Psoas muscle (tissue), 8 donors: Measurements from ENCODE around the gene RFX3. TPM values are rescaled to one million over a fixed set of nuclear protein-coding genes. Genes with fewer than 3 reads are reported as not detected.

Experiments
- ATAC-seq, 4 donors: fragments of 200-7000 bp; cut with Tn5 transposase; one replicate each; pipeline ENCODE4 v1.9.1; 2020; ENCODE audit warnings: moderate library complexity in 3 of 4, mild to moderate bottlenecking in 2 of 4
- DNase-seq, 2 donors: peaks; one replicate each; pipeline ENCODE4 v3.0.0-alpha.2; 2020
- H3K27ac ChIP-seq: fragments of 200-600 bp; one replicate; pipeline ENCODE4 v1.8.0; 2022
- H3K27me3 ChIP-seq, 3 donors: fragments of 200-600 bp in 1 of 3; one replicate each; pipeline versions ENCODE4 v1.6.1 to v1.8.0; 2013 to 2022; ENCODE audit warnings: low read length in 2 of 3, mild to moderate bottlenecking in 2 of 3, moderate library complexity in 1 of 3; ENCODE audit not compliant: insufficient read depth in 3 of 3
- H3K36me3 ChIP-seq, 2 donors: fragments of 200-600 bp in 1 of 2; one replicate each; pipeline versions ENCODE4 v1.6.1 to v1.8.0; 2013 to 2022; ENCODE audit warnings: low read depth in 1 of 2, mild to moderate bottlenecking in 1 of 2, moderate library complexity in 1 of 2; ENCODE audit not compliant: insufficient read depth in 1 of 2
- H3K4me1 ChIP-seq: fragments of 200-600 bp; one replicate; pipeline ENCODE4 v1.8.0; 2022
- H3K4me3 ChIP-seq: fragments of 200-600 bp; one replicate; pipeline ENCODE4 v1.8.0; 2022; ENCODE audit warnings: mild to moderate bottlenecking
- H3K9me3 ChIP-seq: fragments of 200-600 bp; one replicate; pipeline ENCODE4 v1.8.0; 2022
- WGBS, 3 donors: extraction: QIAGEN DNeasy Blood & Tissue Kit; methylation state at CpG; one replicate each; pipeline versions ENCODE4 v1.1.6 to v1.1.7; 2013; 5-methylcytosine and 5-hydroxymethylcytosine counted together
- intact Hi-C, 2 donors: fragments of 100-400 bp; cut with DNase I; formaldehyde crosslinking; loops; one replicate each; pipeline versions ENCODE4 v1.11.0 to v1.14.2; 2022
- polyA plus RNA-seq, 3 donors: library from polyadenylated mRNA; stranded (reverse); fragments of 200-250 nt; gene quantifications; one replicate each; pipeline ENCODE4 v1.2.3, GENCODE V29; 2013
- total RNA-seq, 4 donors: library from RNA; stranded (reverse); fragmentation: NEBNext Ultra II Directional in 2 of 4; extraction: Animal tissue kit (Norgen Biotek cat#: 25700) in 2 of 4; gene quantifications; one replicate each; pipeline versions ENCODE4 v1.2.1 to v1.2.4, GENCODE V29; 2021 to 2023
- TF ChIP-seq, protein P1 (sequence below): fragments of 200-600 bp; IDR thresholded peaks from one replicate; pipeline ENCODE4 v1.8.0; 2022; ENCODE audit warnings: antibody characterized with exemption
- donor health status: healthy with polysubstance abuse.
- donor health status: DM: no; HTN: no; CAD: no; lungs with moderate emphysema.
- donor health status: Bipolar disorder and iron deficiency.
- donor health status: healthy.
- donor health status: DM: yes; HTN: yes; CAD: no.
- donor health status: DM: no; HTN: no; CAD: no.
- donor health status: DM: no; HTN: no; CAD: no.
- donor health status: DM: yes; HTN: yes; CAD: no.

The RFX3 gene
- total and polyA plus RNA-seq, 7 donors = 0.38 to 5.7 (median 2.8) TPM

DNA sequence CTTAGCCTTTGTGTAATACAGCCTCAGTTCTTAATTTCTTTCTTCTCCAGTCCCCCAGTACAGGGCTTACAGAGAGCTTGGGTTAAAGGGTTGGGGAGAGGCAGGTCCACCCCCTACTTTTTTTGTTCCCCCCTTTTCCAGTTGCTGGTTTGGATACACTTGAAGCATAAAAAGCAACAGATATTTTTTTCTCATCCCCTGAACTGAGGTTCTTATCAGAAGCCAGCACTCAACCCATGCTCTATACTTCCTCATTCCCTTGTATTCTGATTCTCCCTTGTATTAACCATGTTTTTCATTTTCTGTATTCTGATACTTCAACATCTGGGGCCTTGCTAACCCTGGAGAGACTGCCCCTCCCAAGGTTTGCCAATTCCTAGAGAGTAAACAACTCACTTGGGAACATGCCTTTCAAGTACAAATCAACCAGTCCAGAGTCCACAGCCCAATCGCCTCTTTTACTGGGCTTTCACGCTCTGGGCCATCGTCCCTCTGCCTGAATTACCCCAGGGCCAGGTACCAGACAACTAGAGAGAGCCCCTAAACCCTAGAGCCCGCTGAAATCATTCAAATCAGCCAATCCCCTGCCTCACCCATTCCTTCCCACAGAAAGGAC is 348.5 kb downstream of the RFX3 start:
- DNase-seq (no peak), ATAC-seq (no peak)
- Histone ChIP-seq H3K9me3 (no peaks in the 10 kb centered on the region), H3K4me1 (peaks cover 5% of the 10 kb centered on the region), H3K27me3 (peaks cover 0 to 21% (median 4%) of the 10 kb centered on the region in 3 donors), H3K27ac (no peak overlapping the region), H3K36me3 (no peaks in the 10 kb centered on the region), H3K4me3 (no peak overlapping the region)
- WGBS, 3 donors = 52 to 66% (median 56%) methylated on average over 4 of the region's 4 CpGs
- TF ChIP-seq, protein P1, sequence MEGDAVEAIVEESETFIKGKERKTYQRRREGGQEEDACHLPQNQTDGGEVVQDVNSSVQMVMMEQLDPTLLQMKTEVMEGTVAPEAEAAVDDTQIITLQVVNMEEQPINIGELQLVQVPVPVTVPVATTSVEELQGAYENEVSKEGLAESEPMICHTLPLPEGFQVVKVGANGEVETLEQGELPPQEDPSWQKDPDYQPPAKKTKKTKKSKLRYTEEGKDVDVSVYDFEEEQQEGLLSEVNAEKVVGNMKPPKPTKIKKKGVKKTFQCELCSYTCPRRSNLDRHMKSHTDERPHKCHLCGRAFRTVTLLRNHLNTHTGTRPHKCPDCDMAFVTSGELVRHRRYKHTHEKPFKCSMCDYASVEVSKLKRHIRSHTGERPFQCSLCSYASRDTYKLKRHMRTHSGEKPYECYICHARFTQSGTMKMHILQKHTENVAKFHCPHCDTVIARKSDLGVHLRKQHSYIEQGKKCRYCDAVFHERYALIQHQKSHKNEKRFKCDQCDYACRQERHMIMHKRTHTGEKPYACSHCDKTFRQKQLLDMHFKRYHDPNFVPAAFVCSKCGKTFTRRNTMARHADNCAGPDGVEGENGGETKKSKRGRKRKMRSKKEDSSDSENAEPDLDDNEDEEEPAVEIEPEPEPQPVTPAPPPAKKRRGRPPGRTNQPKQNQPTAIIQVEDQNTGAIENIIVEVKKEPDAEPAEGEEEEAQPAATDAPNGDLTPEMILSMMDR = no peak
- intact Hi-C loops = no loop called here

DNA sequence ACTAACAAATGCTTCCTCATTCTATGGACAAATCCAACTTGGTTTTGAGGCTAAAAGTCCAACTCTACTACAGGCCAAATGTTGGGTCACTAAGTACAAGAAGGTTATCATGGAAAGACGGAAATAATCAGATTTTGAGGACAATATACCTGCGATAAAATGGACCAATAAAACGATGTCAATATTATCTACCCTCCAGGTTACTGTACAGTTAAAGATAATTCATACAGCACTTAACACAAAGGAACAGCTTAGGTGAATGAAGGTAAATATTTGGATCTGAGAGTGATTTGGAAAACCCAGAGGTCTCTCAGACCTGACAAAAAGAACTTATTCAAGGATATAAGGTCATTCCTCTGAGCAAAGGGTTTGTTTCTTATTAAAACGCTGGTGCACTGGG is 352.4 kb downstream of the RFX3 start:
- ATAC-seq = no peak
- Histone ChIP-seq H3K27me3 (no peaks in the 10 kb centered on the region), H3K4me3 (no peak overlapping the region), H3K9me3 (no peaks in the 10 kb centered on the region), H3K27ac (no peak overlapping the region), H3K4me1 (no peaks in the 10 kb centered on the region), H3K36me3 (no peaks in the 10 kb centered on the region)
- intact Hi-C loops = no loop called here
- TF ChIP-seq, protein P1 = no peak
- DNase-seq = no peak
- WGBS, 3 donors = 71 to 74% (median 73%) methylated on average over 4 of the region's 4 CpGs

DNA sequence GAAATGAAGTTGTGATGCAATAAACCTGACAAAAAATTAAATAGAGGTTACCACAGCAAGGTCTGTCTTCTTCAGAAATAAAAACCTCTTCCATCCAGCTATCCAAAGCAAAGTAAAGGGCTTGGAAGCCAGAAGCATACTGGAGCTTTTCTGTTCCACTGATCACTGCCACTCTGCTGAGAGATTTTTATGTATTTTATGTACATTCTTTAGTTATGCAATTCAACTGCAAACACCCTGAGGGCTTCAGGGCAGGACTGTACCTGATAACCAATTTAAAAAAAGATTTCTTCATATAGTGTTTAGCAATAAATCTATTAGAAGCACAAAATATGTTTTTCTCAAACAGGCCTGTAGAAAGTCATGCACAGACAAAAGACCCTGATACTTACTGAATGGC is 355.0 kb downstream of the RFX3 start:
- Histone ChIP-seq H3K27ac (no peak overlapping the region), H3K9me3 (no peaks in the 10 kb centered on the region), H3K36me3 (no peaks in the 10 kb centered on the region), H3K4me1 (no peaks in the 10 kb centered on the region), H3K4me3 (no peak overlapping the region), H3K27me3 (no peaks in the 10 kb centered on the region)
- DNase-seq = no peak
- no peak for ATAC-seq
- intact Hi-C loops = no loop called here
- TF ChIP-seq, protein P1 = no peak
